Endothelial cell (in vitro differentiated cells): ENCODE data around the gene PCDHGB5. TPM values are rescaled to one million over a fixed set of nuclear protein-coding genes. Genes with fewer than 3 reads are reported as not detected.
"Not testable (repeated sequence)": the region's sequence is repeated elsewhere in the genome, so short reads cannot be mapped to it uniquely, and the experiment has no call there.

Experiments
- DNase-seq: peaks from one replicate; pipeline ENCODE4 v3.0.0; 2021; ENCODE audit warnings: low spot score
- H3K27ac Mint-ChIP-seq: one replicate; pipeline ENCODE4 v1.8.0; 2021; ENCODE audit warnings: mixed read lengths, inconsistent platforms; ENCODE audit not compliant: unreplicated experiment
- H3K27me3 Mint-ChIP-seq: one replicate; pipeline ENCODE4 v1.8.0; 2021; ENCODE audit warnings: mild to moderate bottlenecking, moderate library complexity, mixed read lengths, inconsistent platforms; ENCODE audit not compliant: unreplicated experiment
- H3K36me3 Mint-ChIP-seq: one replicate; pipeline ENCODE4 v1.8.0; 2021; ENCODE audit warnings: mild to moderate bottlenecking, low read depth, mixed read lengths, inconsistent platforms; ENCODE audit not compliant: unreplicated experiment
- H3K4me1 Mint-ChIP-seq: one replicate; pipeline ENCODE4 v1.8.0; 2021; ENCODE audit warnings: mild to moderate bottlenecking, mixed read lengths, inconsistent platforms; ENCODE audit not compliant: unreplicated experiment
- H3K4me3 Mint-ChIP-seq: one replicate; pipeline ENCODE4 v1.8.0; 2021; ENCODE audit warnings: mild to moderate bottlenecking, mixed read lengths, inconsistent platforms; ENCODE audit not compliant: unreplicated experiment
- H3K9me3 Mint-ChIP-seq: one replicate; pipeline ENCODE4 v1.8.0; 2021; ENCODE audit warnings: mixed read lengths, inconsistent platforms; ENCODE audit not compliant: unreplicated experiment
- CTCF ChIP-seq: fragments of 200-600 bp; sonication (generic); IDR thresholded peaks from one replicate; pipeline ENCODE4 v1.5.0; 2021; ENCODE audit warnings: antibody characterized with exemption; ENCODE audit not compliant: unreplicated experiment
- total RNA-seq: library from RNA; stranded (reverse); fragmentation: NEBNext Ultra II Directional; extraction: Animal tissue kit (Norgen Biotek cat#: 25700); gene quantifications from one replicate; pipeline ENCODE4 v1.2.1, GENCODE V29; 2021; ENCODE audit not compliant: unreplicated experiment

The PCDHGB5 gene
- total RNA-seq, 1 donor from 2014 or later: 5.5 TPM

- Mint-ChIP-seq H3K9me3 (peaks cover 37% of the 10 kb centered on the region), H3K4me1 (peaks cover 3% of the 10 kb centered on the region), H3K27ac (no peak within 1 kb of the TSS), H3K27me3 (peaks cover 4% of the 10 kb centered on the region), H3K4me3 (peak within 1 kb of the TSS; percentile 56), H3K36me3 (peaks cover 69% of the 10 kb centered on the region)
- DNase-seq: no peak
- TF ChIP-seq CTCF: no peak
Measured at GRCh38 chr5:141392429-141393198, 5.1 kb upstream of the PCDHGB5 start, which contains the start of gene PCDHGA8. Gene PCDHGA8, plus strand, starts transcription at chr5:141392633. Its CDS starts 181 bp downstream, at chr5:141392814.

- peak overlapping the region; percentile 56 for H3K4me3 Mint-ChIP-seq
- peaks cover 3% of the 10 kb centered on the region for H3K4me1 Mint-ChIP-seq
- H3K27ac Mint-ChIP-seq: no peak overlapping the region
- no peak for DNase-seq
- no peak for TF ChIP-seq CTCF
- peaks cover 36% of the 10 kb centered on the region for H3K9me3 Mint-ChIP-seq
- H3K36me3 Mint-ChIP-seq: peaks cover 66% of the 10 kb centered on the region
- H3K27me3 Mint-ChIP-seq: peaks cover 4% of the 10 kb centered on the region
Measured at GRCh38 chr5:141393267-141393666, 4.5 kb upstream of the PCDHGB5 start.

- not testable (repeated sequence) for H3K27me3 Mint-ChIP-seq, DNase-seq, H3K27ac Mint-ChIP-seq, H3K4me1 Mint-ChIP-seq
- Mint-ChIP-seq H3K9me3 (peaks cover 35% of the 10 kb centered on the region), H3K36me3 (peaks cover 63% of the 10 kb centered on the region), H3K4me3 (peak overlapping the region; percentile 56)
Measured at GRCh38 chr5:141394401-141395187, 3.2 kb upstream of the PCDHGB5 start.

GRCh38 chr5:141398608-141399007 lies 861 bp downstream of the PCDHGB5 start:
- Mint-ChIP-seq H3K27me3 (peaks cover 2% of the 10 kb centered on the region), H3K36me3 (peaks cover 48% of the 10 kb centered on the region), H3K4me3 (peak overlapping the region; percentile 77), H3K9me3 (peaks cover 34% of the 10 kb centered on the region), H3K27ac (no peak overlapping the region), H3K4me1 (peaks cover 2% of the 10 kb centered on the region)
- no peak for TF ChIP-seq CTCF
- DNase-seq: no peak

- Mint-ChIP-seq H3K36me3 (peaks cover 48% of the 10 kb centered on the region), H3K9me3 (peaks cover 30% of the 10 kb centered on the region), H3K4me3 (peak overlapping the region; percentile 88), H3K27me3 (peaks cover 2% of the 10 kb centered on the region), H3K4me1 (peaks cover 2% of the 10 kb centered on the region), H3K27ac (no peak overlapping the region)
- no peak for TF ChIP-seq CTCF
- DNase-seq: no peak
Measured at GRCh38 chr5:141399555-141400258, 2.0 kb downstream of the PCDHGB5 start.
